Neural crest cell (in vitro differentiated cells): ENCODE results near the gene DDX27. TPM values are rescaled to one million over a fixed set of nuclear protein-coding genes. Genes with fewer than 3 reads are reported as not detected.

Experiments
- DNase-seq: peaks from one replicate; pipeline ENCODE4 v3.0.0; 2021; ENCODE audit warnings: low read depth, mixed read lengths, low spot score
- H3K27ac Mint-ChIP-seq: one replicate; pipeline ENCODE4 v1.8.0; 2021; ENCODE audit warnings: mild to moderate bottlenecking, mixed read lengths; ENCODE audit not compliant: unreplicated experiment
- H3K27me3 Mint-ChIP-seq: 2 replicates; pipeline ENCODE4 v1.8.0; 2021; ENCODE audit warnings: low read depth, mild to moderate bottlenecking, mixed read lengths
- H3K36me3 Mint-ChIP-seq: 2 replicates; pipeline ENCODE4 v1.8.0; 2021; ENCODE audit warnings: low read depth, mild to moderate bottlenecking, mixed read lengths
- H3K4me1 Mint-ChIP-seq: 2 replicates; pipeline ENCODE4 v1.8.0; 2021; ENCODE audit warnings: mixed read lengths
- H3K4me3 Mint-ChIP-seq: one replicate; pipeline ENCODE4 v1.8.0; 2021; ENCODE audit warnings: mild to moderate bottlenecking, mixed read lengths
- H3K9me3 Mint-ChIP-seq: 2 replicates; pipeline ENCODE4 v1.8.0; 2021; ENCODE audit warnings: mixed read lengths
- total RNA-seq: library from RNA; stranded (reverse); gene quantifications from 2 replicates; pipeline ENCODE4 v1.2.1, GENCODE V29; 2021
- TF ChIP-seq, protein P1 (sequence below): fragments of 200-600 bp; sonication (generic); conservative IDR thresholded peaks from 2 replicates; pipeline ENCODE4 v1.5.0; 2021; ENCODE audit warnings: antibody characterized with exemption, mild to moderate bottlenecking

DDX27 gene
- total RNA-seq, 1 donor from 2014 or later, result 33.2 TPM

DNA sequence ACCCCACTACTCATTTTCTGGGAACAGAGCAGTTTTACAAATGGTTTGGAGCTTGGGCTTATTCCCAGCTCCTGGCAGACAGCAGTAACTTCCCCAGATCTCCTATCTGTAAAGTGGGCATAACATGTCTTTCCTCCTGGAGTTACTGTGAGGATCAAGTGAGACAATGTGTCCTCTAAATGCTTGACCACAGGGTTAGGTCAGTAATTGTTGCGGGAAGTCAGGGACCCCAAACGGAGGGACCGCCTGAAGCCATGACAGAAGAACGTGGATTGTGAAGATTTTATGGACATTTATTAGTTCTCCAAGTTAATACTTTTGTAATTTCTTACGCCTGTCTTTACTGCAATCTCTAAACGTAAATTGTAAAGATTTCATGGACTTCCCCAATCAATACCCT lies 73.9 kb downstream of the DDX27 start:
- TF ChIP-seq, protein P1, sequence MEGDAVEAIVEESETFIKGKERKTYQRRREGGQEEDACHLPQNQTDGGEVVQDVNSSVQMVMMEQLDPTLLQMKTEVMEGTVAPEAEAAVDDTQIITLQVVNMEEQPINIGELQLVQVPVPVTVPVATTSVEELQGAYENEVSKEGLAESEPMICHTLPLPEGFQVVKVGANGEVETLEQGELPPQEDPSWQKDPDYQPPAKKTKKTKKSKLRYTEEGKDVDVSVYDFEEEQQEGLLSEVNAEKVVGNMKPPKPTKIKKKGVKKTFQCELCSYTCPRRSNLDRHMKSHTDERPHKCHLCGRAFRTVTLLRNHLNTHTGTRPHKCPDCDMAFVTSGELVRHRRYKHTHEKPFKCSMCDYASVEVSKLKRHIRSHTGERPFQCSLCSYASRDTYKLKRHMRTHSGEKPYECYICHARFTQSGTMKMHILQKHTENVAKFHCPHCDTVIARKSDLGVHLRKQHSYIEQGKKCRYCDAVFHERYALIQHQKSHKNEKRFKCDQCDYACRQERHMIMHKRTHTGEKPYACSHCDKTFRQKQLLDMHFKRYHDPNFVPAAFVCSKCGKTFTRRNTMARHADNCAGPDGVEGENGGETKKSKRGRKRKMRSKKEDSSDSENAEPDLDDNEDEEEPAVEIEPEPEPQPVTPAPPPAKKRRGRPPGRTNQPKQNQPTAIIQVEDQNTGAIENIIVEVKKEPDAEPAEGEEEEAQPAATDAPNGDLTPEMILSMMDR, result no peak
- Mint-ChIP-seq H3K4me3 (peak overlapping the region; percentile 1), H3K27me3 (peaks cover 3% of the 10 kb centered on the region), H3K9me3 (no peaks in the 10 kb centered on the region), H3K27ac (no peak overlapping the region), H3K36me3 (peaks cover 30% of the 10 kb centered on the region), H3K4me1 (peaks cover 18% of the 10 kb centered on the region)
- DNase-seq, result no peak

Other genes starting within 250 kb of the DDX27 start
- gene CSE1L, start 173.1 kb upstream of the DDX27 start, total RNA-seq, result 186 and 196 TPM in 2 replicates
- gene STAU1, start 31.1 kb upstream of the DDX27 start, total RNA-seq, result 102 and 103 TPM in 2 replicates
- gene ZNFX1, start 58.6 kb downstream of the DDX27 start, total RNA-seq, result 10.0 and 10.4 TPM in 2 replicates